HG03565 (cell line): ENCODE results near the gene UBE2QL1.

Source experiments
- ATAC-seq: cut with Tn5 transposase; IDR thresholded peaks from one replicate; pipeline ENCODE4 v1.9.1; 2021; ENCODE audit warnings: mild to moderate bottlenecking, moderate library complexity; ENCODE audit not compliant: unreplicated experiment

Gene UBE2QL1

GRCh38 chr5:6427694-6428093, 21.0 kb upstream of the UBE2QL1 start:
- no peak for ATAC-seq

GRCh38 chr5:6430418-6431028, 18.1 kb upstream of the UBE2QL1 start:
- ATAC-seq, result no peak

- no peak for ATAC-seq
These were observed 17.2 kb upstream of the UBE2QL1 start for GRCh38 chr5:6431214-6432195.

GRCh38 chr5:6432206-6432605, 16.5 kb upstream of the UBE2QL1 start:
- ATAC-seq, result no peak

- ATAC-seq, result no peak
These were observed 13.9 kb upstream of the UBE2QL1 start for GRCh38 chr5:6434731-6435130.

GRCh38 chr5:6435356-6435755, 13.3 kb upstream of the UBE2QL1 start:
- no peak for ATAC-seq

GRCh38 chr5:6436715-6437331, 11.8 kb upstream of the UBE2QL1 start:
- ATAC-seq, result no peak

- no peak for ATAC-seq
These were observed 8.8 kb upstream of the UBE2QL1 start for GRCh38 chr5:6439588-6440550.

- no peak for ATAC-seq
These were observed 6.3 kb upstream of the UBE2QL1 start for GRCh38 chr5:6442333-6442732.

GRCh38 chr5:6443326-6443725, 5.3 kb upstream of the UBE2QL1 start:
- ATAC-seq, result no peak

GRCh38 chr5:6446042-6446441, 2.6 kb upstream of the UBE2QL1 start:
- no peak for ATAC-seq

GRCh38 chr5:6446626-6447309, 1.9 kb upstream of the UBE2QL1 start:
- no peak for ATAC-seq

GRCh38 chr5:6447384-6448140, 1.1 kb upstream of the UBE2QL1 start:
- ATAC-seq, result no peak

GRCh38 chr5:6448141-6448491, 543 bp upstream of the UBE2QL1 start:
- ATAC-seq, result no peak

GRCh38 chr5:6449465-6450158, 953 bp downstream of the UBE2QL1 start:
- no peak for ATAC-seq

GRCh38 chr5:6450319-6450833, 1.7 kb downstream of the UBE2QL1 start:
- no peak for ATAC-seq

- ATAC-seq, result no peak
These were observed 4.2 kb downstream of the UBE2QL1 start for GRCh38 chr5:6452622-6453504.
